RCC 7860 (cell line): ENCODE results near the gene SSBP4.

Experiments used
- DNase-seq: peaks from one replicate; pipeline ENCODE4 v3.0.0-alpha.2; 2015; ENCODE audit warnings: low spot score
- FAIRE-seq: peaks from 2 replicates; lab custom pipeline; 2012; peaks lifted over from hg19 to GRCh38; lab: Jason Lieb, UNC

SSBP4 gene

DNA sequence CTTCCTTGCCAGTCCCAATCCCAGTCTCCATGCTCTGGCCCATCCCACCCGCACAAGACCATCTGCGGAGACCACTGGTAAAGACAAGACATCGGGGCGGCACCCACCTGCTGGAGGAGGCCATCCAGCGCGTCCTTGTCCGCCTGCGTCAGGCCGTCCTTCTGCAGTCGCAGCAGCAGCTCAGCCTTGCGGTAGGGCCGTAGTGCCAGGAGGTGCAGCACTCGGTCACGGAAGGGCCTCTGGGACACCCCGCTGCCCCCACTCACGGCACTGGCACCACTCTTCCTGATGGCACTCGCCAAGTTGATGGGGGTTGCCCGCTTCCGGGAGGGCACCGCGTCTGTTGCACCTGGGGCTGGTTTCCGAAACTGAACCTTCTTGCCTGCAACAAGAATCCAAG is 42.3 kb downstream of the SSBP4 start:
- DNase-seq: no peak
- FAIRE-seq: no peak

DNA sequence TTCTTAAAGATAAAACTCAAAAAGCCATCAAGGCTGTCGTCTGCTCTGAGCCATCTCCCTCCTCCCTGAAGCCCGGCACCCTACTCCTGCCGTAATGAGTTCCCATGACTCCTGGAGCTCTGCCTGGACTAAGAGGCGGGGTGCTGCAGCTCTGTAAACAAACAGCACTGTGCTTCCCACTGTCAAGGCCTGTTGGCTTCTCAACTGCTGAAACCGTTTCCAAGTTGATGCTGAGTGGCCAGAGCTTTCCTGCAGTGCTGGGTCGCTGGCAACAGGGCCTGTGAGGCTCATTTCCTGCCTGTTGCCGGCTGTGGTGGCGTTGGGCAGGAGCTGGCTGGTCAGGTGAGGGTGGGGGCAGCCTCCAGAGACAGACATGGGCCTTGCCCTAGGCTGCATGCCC is 45.4 kb downstream of the SSBP4 start:
- FAIRE-seq (no peak), DNase-seq (no peak)

DNA sequence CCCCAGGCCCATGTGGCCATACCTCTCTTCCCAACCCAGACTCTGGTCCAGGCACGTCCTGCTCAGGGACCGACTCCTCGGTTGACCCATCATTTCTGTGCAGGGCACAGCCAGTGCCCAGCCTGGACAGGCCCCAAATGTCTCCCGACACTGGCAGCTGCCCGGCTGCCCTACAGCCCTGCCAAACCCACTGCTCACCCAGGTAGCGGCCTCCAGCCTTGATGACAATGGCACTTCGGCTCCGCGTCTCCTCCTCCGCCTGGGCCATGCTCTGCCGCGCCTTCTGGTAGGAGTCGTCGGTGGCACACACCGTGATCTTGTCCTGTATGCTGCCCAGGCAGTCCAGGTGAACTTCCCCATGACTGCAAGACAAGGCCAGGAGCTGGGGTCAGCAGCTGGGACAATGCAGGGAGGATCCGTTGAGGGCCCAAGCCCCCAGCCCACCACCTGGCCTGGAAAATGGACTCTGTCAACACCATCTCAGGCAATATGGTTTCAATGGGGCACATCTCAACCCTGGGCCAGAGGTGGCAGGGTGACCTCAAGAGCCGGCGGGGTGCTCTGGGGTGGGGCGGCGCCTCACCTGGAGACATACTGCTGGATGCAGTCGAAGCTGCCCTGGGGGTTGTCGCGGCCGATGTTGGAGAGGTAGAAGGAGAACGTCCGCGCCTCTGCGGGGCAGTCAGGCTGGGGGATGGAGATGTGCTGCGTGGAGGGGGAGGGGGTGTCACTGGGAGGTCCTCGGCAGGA is 46.2 kb downstream of the SSBP4 start:
- no peak for FAIRE-seq

DNA sequence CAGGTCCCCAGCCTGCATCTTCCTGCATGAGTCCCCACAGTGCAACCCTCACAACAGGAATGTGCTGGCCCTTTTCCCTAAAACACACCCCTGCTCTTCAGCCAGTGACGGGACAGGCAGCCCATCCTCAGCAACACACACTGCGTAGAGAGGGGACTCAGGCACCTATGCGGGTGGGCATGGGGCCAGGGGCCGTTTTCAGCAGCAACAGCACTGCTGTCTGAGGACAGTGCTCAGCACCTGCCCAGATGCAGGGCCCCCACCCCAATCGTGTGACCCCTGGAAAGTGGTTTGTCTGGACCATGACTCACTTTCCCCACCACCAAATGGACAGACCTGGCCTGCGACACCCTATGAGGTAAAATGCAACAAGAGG is 46.8 kb downstream of the SSBP4 start:
- FAIRE-seq (no peak), DNase-seq (no peak)

More for the DNA sequence above, 46.2 kb downstream of the SSBP4 start:
- DNase-seq: no peak

DNA sequence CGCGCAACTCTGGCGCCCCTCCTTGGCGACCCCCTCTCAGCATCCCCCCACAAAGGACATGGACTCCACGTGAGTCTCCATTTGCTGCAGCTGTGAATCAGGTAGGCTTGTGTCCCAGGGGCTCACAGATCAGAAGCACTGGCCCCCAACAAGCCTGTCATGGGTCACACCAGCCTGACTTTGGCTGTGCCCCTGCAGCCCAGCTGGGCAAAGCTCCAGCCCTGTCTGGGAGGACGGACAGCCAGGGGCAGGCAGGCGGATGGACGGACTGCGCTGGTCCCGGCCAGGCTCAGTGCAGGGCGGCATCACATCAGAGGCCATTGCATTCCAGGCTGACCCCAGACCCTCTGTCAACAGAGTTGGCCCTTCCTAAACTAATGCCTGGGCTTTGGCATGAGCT is 47.2 kb downstream of the SSBP4 start:
- FAIRE-seq (no peak), DNase-seq (no peak)

DNA sequence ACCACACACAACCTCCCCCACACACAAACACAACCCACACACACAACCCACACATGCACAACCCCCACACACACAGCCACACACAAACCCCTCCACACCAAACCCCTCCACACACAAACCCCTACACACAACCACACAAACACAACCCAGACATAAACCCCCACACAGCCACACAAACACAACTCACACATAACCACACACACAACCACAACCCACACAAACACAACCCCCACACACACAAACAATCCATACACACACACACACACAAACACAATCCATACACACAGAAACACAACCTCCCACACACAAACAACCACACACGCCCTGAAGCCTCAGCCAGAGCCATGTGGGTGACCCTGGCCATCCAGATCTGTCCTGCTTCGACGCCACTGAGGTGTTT is 48.8 kb downstream of the SSBP4 start:
- FAIRE-seq (no peak), DNase-seq (no peak)

DNA sequence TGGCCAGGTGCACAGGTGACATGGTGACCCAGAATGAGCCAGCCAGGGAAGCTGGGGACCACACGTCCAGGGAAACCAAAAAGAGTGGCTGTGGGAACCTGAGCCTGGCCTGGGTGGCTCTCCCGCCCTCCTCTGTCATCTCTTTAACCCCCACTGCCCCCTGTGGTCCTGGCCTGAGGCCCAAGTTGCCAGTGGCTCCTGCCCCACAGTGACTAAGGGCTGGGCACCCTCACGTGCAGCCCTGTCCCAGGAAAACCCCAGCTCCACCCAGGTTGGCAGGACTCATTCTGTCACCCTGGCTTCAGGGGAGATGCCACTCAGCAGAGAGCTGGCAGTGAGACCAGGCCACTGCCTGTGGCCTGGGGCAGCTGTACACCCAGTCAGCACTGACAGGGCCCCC is 49.3 kb downstream of the SSBP4 start:
- DNase-seq (peak; percentile 78), FAIRE-seq (peak; percentile 61)

DNA sequence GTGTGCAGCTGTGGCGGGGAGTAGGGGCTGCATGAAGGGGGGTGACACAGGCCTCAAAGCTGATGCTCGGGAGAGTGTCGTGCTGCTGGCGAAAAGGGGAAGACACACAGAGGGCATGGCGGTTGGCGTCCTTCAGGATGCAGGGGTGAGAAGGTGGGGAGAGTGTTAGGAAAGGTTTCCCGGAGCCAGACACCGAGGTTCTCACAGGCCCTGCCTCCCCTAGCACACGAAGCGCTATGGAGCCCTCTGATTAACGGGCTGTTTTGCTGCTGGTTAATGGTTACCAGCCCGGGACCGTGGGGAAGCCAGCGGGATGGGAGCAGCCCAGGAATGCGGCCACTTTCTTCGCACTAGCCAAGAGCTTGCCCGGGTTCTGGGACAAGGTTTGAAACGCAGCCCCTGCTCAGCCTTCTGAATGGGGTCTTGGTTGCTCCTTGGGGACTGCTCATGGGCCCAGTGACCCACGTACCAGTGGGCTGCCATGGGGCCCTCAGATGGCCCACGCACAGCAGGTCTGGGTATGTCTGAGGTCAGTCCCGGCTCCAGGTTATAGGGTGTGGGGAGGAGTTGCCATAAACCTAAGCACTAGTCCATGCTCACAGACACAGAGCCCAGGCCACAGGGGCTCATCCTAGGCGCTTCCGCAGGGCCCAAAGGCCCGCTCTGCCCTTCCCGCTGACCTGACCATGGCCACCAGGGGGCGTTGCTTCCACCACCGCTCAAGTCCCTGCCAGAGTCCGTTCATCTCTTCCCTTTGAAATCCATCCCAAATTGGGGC is 50.1 kb downstream of the SSBP4 start:
- DNase-seq (peak; percentile 67), FAIRE-seq (peak; percentile 79)

DNA sequence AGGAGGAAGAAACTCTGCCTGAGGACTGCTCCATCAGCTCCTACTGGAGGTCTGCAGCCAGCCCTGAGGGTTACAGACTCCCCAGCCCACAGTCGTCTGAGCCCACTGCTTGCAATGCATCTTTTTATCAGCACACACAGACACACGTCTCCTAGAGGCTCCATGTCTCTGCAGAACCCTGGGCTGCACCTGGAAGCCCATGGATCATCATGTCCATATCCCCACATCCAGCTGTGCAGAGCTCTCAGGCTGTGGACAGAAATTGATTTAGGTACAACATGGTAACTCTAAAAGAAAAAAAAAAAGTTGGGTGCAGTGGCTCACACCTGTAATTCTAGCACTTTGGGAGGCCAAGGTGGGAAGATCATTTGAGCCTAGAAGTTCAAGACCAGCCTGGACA is 51.6 kb downstream of the SSBP4 start:
- DNase-seq: no peak
- FAIRE-seq: no peak

DNA sequence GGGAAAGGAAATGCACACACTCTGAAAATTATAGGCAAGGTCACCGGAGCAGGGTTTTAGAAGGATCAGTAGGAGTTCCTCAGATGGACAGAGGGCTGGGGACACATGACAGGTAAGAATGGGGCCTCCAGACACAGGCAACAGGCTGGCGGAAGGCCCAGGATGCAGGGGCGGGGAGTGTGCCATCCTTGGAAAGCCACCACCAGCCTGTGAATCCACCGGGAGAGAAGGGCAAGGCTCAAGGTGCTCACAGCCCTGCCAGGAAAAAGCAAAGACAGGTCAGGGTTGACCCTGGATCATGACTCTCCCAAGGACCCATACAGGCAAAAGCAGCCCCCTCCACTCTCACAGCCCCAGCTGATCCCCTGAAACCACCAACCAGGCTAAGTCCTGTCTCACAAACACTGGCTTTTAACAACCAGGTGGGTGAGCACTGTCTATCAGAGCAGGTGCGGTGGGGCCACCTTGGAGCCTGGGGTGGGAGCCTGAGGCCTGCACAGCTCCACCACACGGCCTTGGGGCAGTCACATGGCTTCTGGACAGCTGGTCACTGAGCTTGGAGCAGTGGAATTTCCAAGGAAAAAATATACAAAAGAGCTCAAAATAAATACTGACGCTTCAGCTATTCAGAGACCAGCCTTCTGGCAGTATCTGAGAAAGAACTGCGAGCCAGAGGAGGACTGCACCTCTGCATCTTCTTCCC is 54.0 kb downstream of the SSBP4 start:
- FAIRE-seq: no peak

DNA sequence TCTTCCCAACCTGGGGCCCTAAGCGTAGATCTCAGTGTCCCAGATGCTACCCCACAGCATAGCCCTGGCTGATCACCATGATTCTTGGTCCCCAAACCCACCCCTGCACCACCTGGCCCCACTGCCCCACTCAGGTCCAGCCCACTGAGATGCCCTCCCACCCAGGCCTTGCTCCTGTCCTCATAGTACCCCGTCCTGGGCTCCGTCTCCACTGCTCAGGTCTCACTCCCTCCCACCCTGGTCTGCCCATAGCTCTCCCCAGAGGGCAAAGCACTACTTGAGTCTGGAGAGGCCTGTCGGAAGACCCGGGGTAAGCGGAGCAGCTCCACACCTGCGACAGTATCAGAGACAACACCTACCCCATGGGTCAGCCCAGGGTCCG is 54.5 kb downstream of the SSBP4 start:
- no peak for FAIRE-seq
- no peak for DNase-seq

More for the DNA sequence above, 54.0 kb downstream of the SSBP4 start:
- no peak for DNase-seq

DNA sequence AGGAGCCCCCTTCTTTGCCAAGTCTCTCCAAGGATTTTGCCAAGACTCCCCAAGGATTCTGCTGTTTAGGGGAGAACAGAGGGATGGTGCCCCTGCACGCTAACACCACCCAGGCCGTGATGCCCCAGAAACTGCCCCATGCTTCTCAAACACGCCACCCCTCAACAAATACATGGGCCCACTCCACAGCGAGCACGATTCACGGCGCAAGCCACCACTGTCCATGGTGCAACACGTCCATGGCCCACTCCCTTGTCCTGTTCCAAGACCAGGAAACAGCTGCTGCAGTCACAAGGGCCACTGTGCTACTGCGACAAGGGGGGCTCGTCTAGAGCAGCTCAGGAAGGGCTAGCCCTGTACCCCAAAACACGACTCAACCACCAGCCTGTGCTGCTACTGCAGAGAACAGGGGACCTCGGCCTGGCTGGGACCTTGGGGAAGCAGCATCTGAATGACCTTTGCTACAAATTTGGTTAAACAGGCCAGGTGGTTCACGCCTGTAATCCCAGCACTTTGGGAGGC is 55.2 kb downstream of the SSBP4 start:
- FAIRE-seq (no peak), DNase-seq (no peak)

DNA sequence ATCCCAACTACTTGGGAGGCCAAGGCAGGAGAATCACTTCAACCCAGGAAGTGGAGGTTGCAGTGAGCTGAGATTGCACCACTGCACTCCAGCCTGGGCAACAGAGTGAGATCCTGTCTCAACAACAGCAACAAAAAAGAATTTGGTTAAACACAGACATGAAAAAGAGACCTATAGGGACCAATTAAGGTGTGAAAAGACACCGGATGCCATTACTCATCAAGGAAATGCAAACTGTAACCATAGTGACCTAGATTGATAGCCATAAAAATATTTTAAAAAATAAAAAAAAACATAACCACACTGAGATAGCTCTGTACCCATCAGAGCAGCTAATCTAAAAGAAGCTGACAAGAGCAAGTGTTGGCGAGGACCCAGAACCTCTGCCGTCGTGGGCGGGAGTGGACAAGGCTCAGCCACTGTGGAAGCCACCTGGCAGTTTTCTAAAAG is 55.8 kb downstream of the SSBP4 start:
- FAIRE-seq (no peak), DNase-seq (no peak)

DNA sequence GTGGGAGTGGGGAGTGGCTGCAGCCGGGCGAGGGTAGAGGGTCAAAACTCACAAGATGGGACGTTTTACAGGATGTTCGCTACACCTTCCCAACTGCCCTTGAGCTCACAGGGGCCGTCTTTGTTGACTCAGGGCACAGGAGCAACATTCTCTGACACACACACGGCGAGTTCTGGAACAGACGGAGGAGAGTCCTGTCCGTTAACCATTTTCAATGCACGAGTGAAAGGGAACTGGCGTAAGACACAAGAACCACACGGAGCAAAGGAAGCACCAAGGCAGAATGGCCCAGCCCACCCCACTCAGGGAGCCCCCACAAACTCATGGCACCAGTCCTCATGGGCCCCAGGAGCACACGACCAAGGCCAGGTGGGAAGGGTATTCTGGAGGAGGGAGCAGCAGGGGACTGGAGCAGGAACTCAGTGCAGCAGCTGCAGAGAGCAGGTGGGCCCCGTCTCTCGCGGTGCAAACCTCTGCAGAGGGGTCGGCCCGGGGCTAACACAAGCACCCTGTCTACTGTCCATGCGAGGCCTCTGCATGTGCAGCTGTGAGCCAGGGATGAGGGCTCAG is 56.6 kb downstream of the SSBP4 start:
- FAIRE-seq: no peak

DNA sequence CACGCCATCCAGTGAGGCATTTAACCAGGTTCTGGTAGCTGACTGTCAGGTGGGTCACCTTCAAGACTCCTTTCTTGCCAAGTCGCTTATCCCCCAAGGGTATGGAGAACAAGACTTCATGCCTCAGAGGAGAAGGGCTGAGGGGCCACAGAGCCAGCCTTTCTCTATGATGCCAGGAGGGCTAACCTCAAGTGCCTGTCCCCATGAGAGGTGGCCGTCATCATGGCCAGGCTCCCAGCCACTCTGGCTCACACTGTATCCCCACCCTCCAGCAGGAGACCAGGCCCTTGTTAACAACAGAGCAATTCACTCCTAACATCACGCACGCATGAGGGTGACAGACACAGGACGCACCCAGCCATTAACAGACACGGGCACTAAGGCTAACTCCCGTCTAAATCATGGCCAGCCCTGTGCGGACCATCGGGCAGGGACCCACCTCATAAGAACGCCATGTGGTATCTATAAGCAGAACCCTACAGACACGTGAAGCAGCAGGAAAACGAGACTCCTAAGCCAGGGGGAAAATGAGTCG is 57.4 kb downstream of the SSBP4 start:
- FAIRE-seq: no peak
- no peak for DNase-seq

More for the DNA sequence above, 56.6 kb downstream of the SSBP4 start:
- DNase-seq: no peak

DNA sequence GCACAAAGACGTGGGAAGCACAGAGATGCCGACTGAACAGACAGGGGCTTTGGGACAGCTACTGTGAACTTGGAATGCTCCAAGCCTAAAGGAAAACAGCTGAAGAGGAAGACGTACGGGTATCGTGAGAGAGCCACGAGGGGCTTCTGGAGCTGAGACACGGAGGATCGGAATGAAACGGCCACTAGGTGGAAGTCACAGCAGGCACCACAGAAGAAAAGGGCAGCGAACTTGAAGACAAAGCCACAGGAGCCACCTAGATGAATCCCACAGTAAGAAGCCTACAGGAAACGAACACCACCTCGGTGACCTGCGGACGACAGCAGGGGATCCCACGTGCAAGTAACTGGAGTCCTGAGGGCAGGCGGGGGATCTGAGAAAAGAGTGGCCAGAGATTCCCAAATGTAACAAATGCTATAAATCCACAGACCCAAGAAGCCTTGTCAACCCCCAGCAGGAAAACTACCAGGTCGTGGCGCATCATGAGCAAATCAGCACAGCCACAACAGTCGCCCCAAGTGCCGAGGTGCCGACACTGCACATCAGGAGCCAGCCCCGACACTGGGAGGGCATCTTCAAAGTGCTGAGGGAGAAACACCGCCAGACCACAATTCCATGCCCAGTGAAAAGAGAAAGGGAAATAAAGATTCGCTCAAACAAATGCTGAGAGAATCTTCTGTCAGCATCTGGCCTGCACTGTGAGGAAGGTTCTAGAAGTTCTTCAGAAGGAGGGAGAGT is 58.0 kb downstream of the SSBP4 start:
- FAIRE-seq: no peak
- DNase-seq: no peak

DNA sequence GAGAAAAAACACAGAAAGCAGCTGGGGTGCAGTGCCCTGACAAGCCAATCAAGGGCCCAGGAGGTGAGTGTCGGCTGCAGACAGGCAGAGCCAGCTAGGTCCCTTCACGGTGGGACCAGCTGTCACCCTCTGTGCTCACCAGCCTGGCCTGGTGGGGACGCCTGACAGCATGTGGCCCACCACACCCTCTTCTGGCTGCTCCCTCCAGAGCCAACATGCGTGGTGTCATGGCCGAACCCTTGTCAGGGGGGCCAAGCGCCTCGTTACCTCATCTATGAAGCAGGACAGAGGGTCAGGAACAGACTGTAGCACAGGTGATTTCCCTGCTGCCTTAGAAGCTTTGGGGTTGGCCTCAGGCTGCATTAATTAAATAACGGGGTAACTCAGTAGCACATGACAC is 58.8 kb downstream of the SSBP4 start:
- DNase-seq: no peak
- FAIRE-seq: no peak

DNA sequence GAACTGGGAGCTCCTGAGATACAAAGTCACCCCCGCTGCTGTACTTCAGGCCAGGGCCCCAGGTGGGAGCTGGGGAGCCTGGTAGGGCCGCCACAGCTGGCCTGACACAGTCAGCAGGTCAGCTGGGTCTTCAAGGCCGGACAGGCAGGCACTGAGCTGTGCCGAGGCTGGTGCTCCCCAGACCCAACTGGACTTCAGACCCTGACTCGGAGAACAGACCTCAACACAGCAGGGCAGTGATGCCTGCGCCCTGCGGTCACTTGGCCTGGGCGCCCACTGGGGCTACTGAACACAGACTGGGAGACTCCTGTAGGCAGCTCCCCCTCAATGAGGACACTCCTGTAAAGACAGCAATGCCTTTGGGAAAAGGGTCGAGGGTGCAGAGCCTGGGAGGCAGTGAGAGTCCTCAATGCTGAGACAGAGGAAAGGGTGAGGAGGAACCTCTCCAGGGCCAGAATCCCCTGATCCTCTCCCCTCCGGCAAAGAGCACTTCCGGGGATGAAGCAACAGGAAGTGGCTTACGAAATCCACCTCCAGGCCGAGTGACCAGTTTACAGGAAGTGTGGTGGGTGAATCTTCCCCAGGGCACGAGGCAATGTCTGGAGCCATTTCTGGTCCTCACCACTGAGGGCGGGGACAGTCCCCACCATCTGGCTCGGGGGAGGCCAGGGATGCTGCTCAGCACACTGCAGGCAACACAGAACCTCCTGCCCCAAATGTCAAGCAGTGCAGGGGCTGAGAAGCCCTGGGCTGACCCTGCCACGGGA is 59.5 kb downstream of the SSBP4 start:
- FAIRE-seq: peak; percentile 63
- peak; percentile 77 for DNase-seq

DNA sequence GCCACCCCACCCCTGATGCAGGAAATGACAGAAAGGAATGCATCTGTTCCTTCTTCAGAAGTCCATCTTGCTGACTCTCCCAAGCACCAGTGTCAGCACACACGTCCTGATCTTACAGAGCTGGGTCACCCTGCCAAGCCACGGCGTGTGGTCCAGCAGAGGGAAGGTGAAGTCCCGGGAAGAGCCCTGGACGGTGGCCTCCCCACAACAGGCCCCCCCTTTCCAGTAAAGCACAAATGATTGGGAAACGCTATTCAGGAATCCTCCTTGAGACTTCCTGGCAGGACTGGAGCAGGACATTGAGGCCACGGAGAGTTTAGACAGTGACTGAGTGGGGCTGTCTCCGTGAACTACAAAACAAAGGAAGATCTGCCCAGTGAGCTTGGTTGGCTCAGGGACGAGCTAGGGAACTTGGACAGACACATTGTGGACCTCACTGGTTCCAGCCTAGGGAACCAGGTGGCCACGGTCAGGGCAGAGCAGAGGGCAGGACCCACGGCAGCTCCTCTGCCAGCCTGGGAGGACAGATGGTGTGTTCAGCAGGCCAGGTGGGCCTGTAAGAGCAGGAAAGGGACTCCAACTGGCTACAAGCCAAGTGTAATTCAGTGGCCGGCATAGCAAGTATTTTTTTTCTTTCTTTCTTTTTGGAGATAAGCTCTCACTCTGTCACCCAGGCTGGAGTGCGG is 61.0 kb downstream of the SSBP4 start:
- FAIRE-seq (no peak), DNase-seq (peak; percentile 32)
